ENCODE results near the gene ADGRD1.

Gene ADGRD1

GRCh38 chr12:131093604-131093955 is 139.9 kb downstream of the ADGRD1 start:
- TF ChIP-seq CTCF (IDR thresholded peaks at IDR 0.05; ENCODE audit: low read depth, low read length), result no peak
- H3K4me3 ChIP-seq (ENCODE audit: low read depth, low read length), result no peak overlapping the region

- no peak for TF ChIP-seq CTCF (IDR thresholded peaks at IDR 0.05; ENCODE audit: low read depth, low read length)
- H3K4me3 ChIP-seq (ENCODE audit: low read depth, low read length), result no peak overlapping the region
Measured at GRCh38 chr12:131093971-131094830, 140.5 kb downstream of the ADGRD1 start.

- no peak overlapping the region for H3K4me3 ChIP-seq (ENCODE audit: low read depth, low read length)
- no peak for TF ChIP-seq CTCF (IDR thresholded peaks at IDR 0.05; ENCODE audit: low read depth, low read length)
Measured at GRCh38 chr12:131094831-131095805, 141.4 kb downstream of the ADGRD1 start.

- no peak for TF ChIP-seq CTCF (IDR thresholded peaks at IDR 0.05; ENCODE audit: low read depth, low read length)
- no peak overlapping the region for H3K4me3 ChIP-seq (ENCODE audit: low read depth, low read length)
Measured at GRCh38 chr12:131095826-131096680, 142.3 kb downstream of the ADGRD1 start.

- H3K4me3 ChIP-seq (ENCODE audit: low read depth, low read length), result no peak overlapping the region
- TF ChIP-seq CTCF (IDR thresholded peaks at IDR 0.05; ENCODE audit: low read depth, low read length), result no peak
Measured at GRCh38 chr12:131096681-131097181, 143.0 kb downstream of the ADGRD1 start.

GRCh38 chr12:131097202-131098177 is 143.8 kb downstream of the ADGRD1 start:
- TF ChIP-seq CTCF (IDR thresholded peaks at IDR 0.05; ENCODE audit: low read depth, low read length), result no peak
- H3K4me3 ChIP-seq (ENCODE audit: low read depth, low read length), result no peak overlapping the region

All from WI38 (cell line).